HepG2 (cell line): ENCODE data around the gene TMEM176A. TPM values are rescaled to one million over a fixed set of nuclear protein-coding genes. Genes with fewer than 3 reads are reported as not detected.
A peak's percentile ranks its signal among the peaks of the same experiment; 100 is the strongest.

Experiments
- ATAC-seq: fragments of 200-7000 bp; cut with Tn5 transposase; 3 replicates; pipeline ENCODE4 v1.9.1; 2020; ENCODE audit warnings: mild to moderate bottlenecking, moderate library complexity
- BruUV-seq: library from RNA; stranded (reverse); fragments of 400-500 nt; replicated peaks from 2 replicates; lab custom pipeline; 2021; lab: Mats Ljungman, UMichigan
- CTCF ChIA-PET: fragments of 300-600 bp; formaldehyde crosslinking; extraction: SDS; loops from one replicate; lab custom pipeline; 2021; ENCODE audit warnings: low total read pairs, inconsistent platforms, low intra/inter-chr PET ratio; lab: Yijun Ruan, JAX
- POLR2A ChIA-PET: fragments of 350-600 bp; sonication (Branson Sonifier 250); formaldehyde crosslinking; loops from one replicate; lab custom pipeline; 2020; ENCODE audit warnings: antibody characterized with exemption, inconsistent platforms; lab: Yijun Ruan, JAX
- DNase-seq: peaks from one replicate; pipeline ENCODE4 v3.0.0-alpha.2; 2015; ENCODE audit warnings: low spot score
- FAIRE-seq: peaks from 3 replicates; lab custom pipeline; 2011; peaks lifted over from hg19 to GRCh38; lab: Jason Lieb, UNC
- H2AFZ ChIP-seq: one replicate; pipeline ENCODE4 v1.6.1; 2011; ENCODE audit warnings: low read length, inconsistent platforms
- H3K27ac ChIP-seq: fragments of 300-600 bp; 3 replicates; pipeline ENCODE4 v1.8.0; 2011; ENCODE audit warnings: mixed run types, mild to moderate bottlenecking, mixed read lengths, low read length, inconsistent platforms; ENCODE audit not compliant: insufficient read depth; ENCODE audit errors: extremely low read length
- H3K27me3 ChIP-seq, 2 experiments: fragments of 200-600 bp in 1 of 2; 2 replicates in 1 of 2; 3 replicates in 1 of 2; pipeline versions ENCODE4 v1.6.0 to v1.8.0; 2011; ENCODE audit warnings: low read length in 2 of 2, mild to moderate bottlenecking in 2 of 2, moderate library complexity in 2 of 2, inconsistent platforms in 1 of 2; ENCODE audit not compliant: insufficient read depth in 2 of 2, control insufficient read depth in 1 of 2
- H3K36me3 ChIP-seq, 2 experiments: fragments of 200-600 bp in 1 of 2; replicated peaks in 1 of 2; 2 replicates in 1 of 2; 3 replicates in 1 of 2; pipeline versions ENCODE4 v1.5.1 to v1.8.0; 2011; ENCODE audit warnings: low read length in 2 of 2, inconsistent platforms in 1 of 2; ENCODE audit not compliant: insufficient read depth in 2 of 2, control insufficient read depth in 1 of 2
- H3K4me1 ChIP-seq: 2 replicates; pipeline ENCODE4 v1.5.1; 2012; ENCODE audit warnings: low read length, inconsistent platforms; ENCODE audit not compliant: insufficient read depth
- H3K4me2 ChIP-seq: 2 replicates; pipeline ENCODE4 v1.6.0; 2011; ENCODE audit warnings: low read depth, low read length, inconsistent platforms
- H3K4me3 ChIP-seq, 3 experiments: fragments of 200-600 bp in 1 of 3; sonication (generic), shearing (Covaris generic) in 1 of 3; replicated peaks in 1 of 3; 2 replicates each; pipeline ENCODE4 v1.5.1; 2011 to 2016; ENCODE audit warnings: low read length in 3 of 3, inconsistent platforms in 2 of 3, low read depth in 2 of 3, mild to moderate bottlenecking in 2 of 3, control low read depth in 1 of 3, mixed read lengths in 1 of 3; ENCODE audit not compliant: insufficient read depth in 1 of 3
- H3K79me2 ChIP-seq: one replicate; pipeline ENCODE4 v1.6.1; 2011; ENCODE audit warnings: low read length, inconsistent platforms; ENCODE audit not compliant: insufficient read depth
- H3K9ac ChIP-seq: 2 replicates; pipeline ENCODE4 v1.6.0; 2011; ENCODE audit warnings: mild to moderate bottlenecking, low read depth, low read length, inconsistent platforms; ENCODE audit not compliant: insufficient read depth
- H3K9me3 ChIP-seq: 2 replicates; pipeline ENCODE4 v1.5.1; 2012; ENCODE audit warnings: mild to moderate bottlenecking, low read length
- H4K20me1 ChIP-seq: 2 replicates; pipeline ENCODE4 v1.6.0; 2011; ENCODE audit warnings: inconsistent platforms, mild to moderate bottlenecking, low read length, moderate library complexity; ENCODE audit not compliant: insufficient read depth
- CEBPB ChIP-seq: IDR thresholded peaks from 2 replicates; pipeline ENCODE4 v1.6.1; 2011; ENCODE audit warnings: low read depth, low read length, improper control_type of control experiment, borderline replicate concordance
- CEBPG ChIP-seq: IDR thresholded peaks from 2 replicates; pipeline ENCODE4 v1.6.1; 2016
- ETS1 ChIP-seq: sonication (generic); formaldehyde crosslinking; IDR thresholded peaks from 2 replicates; pipeline ENCODE4 v1.4.0; 2020; ENCODE audit warnings: missing genetic modification reagents
- FOXC1 ChIP-seq: sonication (generic); formaldehyde crosslinking; IDR thresholded peaks from 2 replicates; pipeline ENCODE4 v1.8.0; 2022; ENCODE audit warnings: mild to moderate bottlenecking, missing genetic modification reagents, borderline replicate concordance
- HDAC1 ChIP-seq: sonication (generic); formaldehyde crosslinking; IDR thresholded peaks from 2 replicates; pipeline ENCODE4 v1.5.1; 2020; ENCODE audit warnings: mild to moderate bottlenecking, missing genetic modification reagents
- ISL2 ChIP-seq: sonication (generic); formaldehyde crosslinking; IDR thresholded peaks from 2 replicates; pipeline ENCODE4 v1.5.0; 2020; ENCODE audit warnings: missing genetic modification reagents
- STAG1 ChIP-seq: sonication (generic); formaldehyde crosslinking; IDR thresholded peaks from 2 replicates; pipeline ENCODE4 v1.4.0; 2020; ENCODE audit warnings: missing genetic modification reagents
- TBX3 ChIP-seq: fragments of 450-650 bp; IDR thresholded peaks from 2 replicates; pipeline ENCODE4 v1.6.1; 2017; ENCODE audit warnings: antibody characterized with exemption, mild to moderate bottlenecking, inconsistent platforms, borderline replicate concordance
- ZNF260 ChIP-seq: sonication (generic); formaldehyde crosslinking; IDR thresholded peaks from 2 replicates; pipeline ENCODE4 v1.4.0; 2020; ENCODE audit warnings: missing genetic modification reagents, low read depth, mild to moderate bottlenecking, borderline replicate concordance
- ZNF629 ChIP-seq: sonication (generic); formaldehyde crosslinking; conservative IDR thresholded peaks from 2 replicates; pipeline ENCODE4 v1.5.0; 2020; ENCODE audit warnings: missing genetic modification reagents
- WGBS: methylation state at CpG from one replicate; pipeline ENCODE4 v1.1.6; 2017; ENCODE audit warnings: low lambda C conversion rate; 5-methylcytosine and 5-hydroxymethylcytosine counted together
- in situ Hi-C: cut with HindIII; loops from 2 replicates; pipeline ENCODE4 v1.10.0; 2017; ENCODE audit warnings: low pct_unique_long_range_greater_than_20kb; ENCODE audit not compliant: extremely low pct_ligation_motif_present
- intact Hi-C: fragments of 100-400 bp; cut with micrococcal nuclease; formaldehyde crosslinking; loops from one replicate; pipeline ENCODE4 v1.10.0; 2022; ENCODE audit not compliant: unreplicated experiment
- polyA plus RNA-seq, 8 experiments: library from polyadenylated mRNA; depleted of rRNA in 3 of 8; stranded (reverse) in 7 of 8; unstranded in 1 of 8; fragments of >200 nt; fragmentation: Illumina TruSeq in 4 of 8; extraction: Trizol in 4 of 8; gene quantifications; 2 replicates each; pipeline versions ENCODE4 v1.2.1 to v1.2.3, GENCODE V29; 2011 to 2016; ENCODE audit warnings: low read depth in 4 of 8, missing spikeins in 1 of 8, mixed read lengths in 1 of 8; ENCODE audit not compliant: insufficient read depth in 1 of 8
- total RNA-seq, 5 experiments: library from RNA; depleted of rRNA; stranded (reverse); fragments of >200 nt; fragmentation: Illumina TruSeq; extraction: Trizol; gene quantifications; 2 replicates each; pipeline ENCODE4 v1.2.3, GENCODE V29; 2016; ENCODE audit warnings: low read depth in 1 of 5
- TF ChIP-seq, protein P1 (sequence below): sonication (generic); formaldehyde crosslinking; IDR thresholded peaks from 2 replicates; pipeline ENCODE4 v1.5.0; 2020; ENCODE audit warnings: mild to moderate bottlenecking, missing genetic modification reagents, moderate library complexity

The TMEM176A gene
- total and polyA plus RNA-seq, 2 of the 13 experiments (the other 11 are each of a cell fraction or from before 2014, with no cell fraction given) = not detected

DNA sequence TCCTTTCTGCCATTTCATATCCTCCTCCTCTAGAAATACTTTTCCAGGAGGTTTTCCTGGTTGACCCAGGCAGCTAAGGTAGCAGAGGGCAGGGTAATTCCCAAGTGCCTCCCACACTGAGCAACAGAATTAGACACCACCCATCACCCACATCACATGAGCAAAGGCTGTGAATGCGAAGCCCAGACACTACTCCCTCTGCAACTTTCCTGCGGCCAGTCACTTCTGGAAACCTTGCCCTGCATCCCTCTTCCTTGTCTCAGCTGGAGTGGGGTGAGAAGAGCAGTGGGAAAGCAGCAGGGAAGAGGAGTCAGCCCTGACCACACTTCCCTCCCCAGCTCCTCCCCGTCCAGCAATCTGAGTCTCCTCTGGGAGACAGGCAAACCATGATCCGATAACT, 15.6 kb upstream of the TMEM176A start:
- FAIRE-seq = no peak
- Histone ChIP-seq H3K27me3 (peaks cover 0 to 24% of the 10 kb centered on the region in 2 experiments; a peak in 3 of 5 replicates), H3K4me3 (no peak overlapping the region)

GRCh38 chr7:150787321-150788281, 13.0 kb upstream of the TMEM176A start:
- Histone ChIP-seq H3K4me3 (no peak overlapping the region), H3K4me2 (no peak overlapping the region), H2AFZ (no peak overlapping the region), H3K27me3 (peaks cover 0 to 42% of the 10 kb centered on the region in 2 experiments; a peak in 3 of 5 replicates), H3K36me3 (no peaks in the 10 kb centered on the region), H3K79me2 (no peaks in the 10 kb centered on the region), H3K27ac (no peak overlapping the region), H4K20me1 (no peaks in the 10 kb centered on the region), H3K4me1 (peaks cover 18% of the 10 kb centered on the region), H3K9ac (no peak overlapping the region), H3K9me3 (no peaks in the 10 kb centered on the region)
- CTCF ChIA-PET = no interaction called here
- TF ChIP-seq HDAC1 (CRISPR knock-in tag) (no peak), CEBPG (CRISPR knock-in tag) (no peak), ZNF629 (CRISPR knock-in tag) (no peak), FOXC1 (CRISPR knock-in tag) (no peak), ETS1 (CRISPR knock-in tag) (no peak), STAG1 (CRISPR knock-in tag) (peak; percentile 51)
- TF ChIP-seq, protein P1, sequence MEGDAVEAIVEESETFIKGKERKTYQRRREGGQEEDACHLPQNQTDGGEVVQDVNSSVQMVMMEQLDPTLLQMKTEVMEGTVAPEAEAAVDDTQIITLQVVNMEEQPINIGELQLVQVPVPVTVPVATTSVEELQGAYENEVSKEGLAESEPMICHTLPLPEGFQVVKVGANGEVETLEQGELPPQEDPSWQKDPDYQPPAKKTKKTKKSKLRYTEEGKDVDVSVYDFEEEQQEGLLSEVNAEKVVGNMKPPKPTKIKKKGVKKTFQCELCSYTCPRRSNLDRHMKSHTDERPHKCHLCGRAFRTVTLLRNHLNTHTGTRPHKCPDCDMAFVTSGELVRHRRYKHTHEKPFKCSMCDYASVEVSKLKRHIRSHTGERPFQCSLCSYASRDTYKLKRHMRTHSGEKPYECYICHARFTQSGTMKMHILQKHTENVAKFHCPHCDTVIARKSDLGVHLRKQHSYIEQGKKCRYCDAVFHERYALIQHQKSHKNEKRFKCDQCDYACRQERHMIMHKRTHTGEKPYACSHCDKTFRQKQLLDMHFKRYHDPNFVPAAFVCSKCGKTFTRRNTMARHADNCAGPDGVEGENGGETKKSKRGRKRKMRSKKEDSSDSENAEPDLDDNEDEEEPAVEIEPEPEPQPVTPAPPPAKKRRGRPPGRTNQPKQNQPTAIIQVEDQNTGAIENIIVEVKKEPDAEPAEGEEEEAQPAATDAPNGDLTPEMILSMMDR (CRISPR knock-in tag) = peak; percentile 51
- FAIRE-seq (no peak), ATAC-seq (peak; percentile 55; the same call in 2 of the 3 replicates), DNase-seq (no peak)
- no TSS peak for BruUV-seq
- POLR2A ChIA-PET = no interaction called here
- in situ Hi-C loops (no loop called here), intact Hi-C loops (no loop called here)
- 27% methylated on average over 10 of the region's 10 CpGs for WGBS

More for the DNA sequence above, 15.6 kb upstream of the TMEM176A start:
- Histone ChIP-seq H3K9me3 (no peaks in the 10 kb centered on the region), H2AFZ (no peak overlapping the region), H3K79me2 (no peaks in the 10 kb centered on the region), H3K9ac (no peak overlapping the region), H3K36me3 (no peaks in the 10 kb centered on the region), H3K4me1 (peaks cover 18% of the 10 kb centered on the region), H4K20me1 (no peaks in the 10 kb centered on the region), H3K4me2 (no peak overlapping the region), H3K27ac (no peak overlapping the region)
- no TSS peak for BruUV-seq
- intact Hi-C loops (loop anchor here (2.0 to 5.0 kb wide), 2 partner anchors 77 to 444 kb away; partner anchors contain the start of gene RARRES2), in situ Hi-C loops (no loop called here)
- no peak for DNase-seq
- 76% methylated on average over 4 of the region's 4 CpGs for WGBS
- POLR2A ChIA-PET = no interaction called here
- no peak for ATAC-seq
- CTCF ChIA-PET = no interaction called here
- TF ChIP-seq ZNF260 (CRISPR knock-in tag) (no peak), TBX3 (no peak), CEBPB (no peak), ISL2 (CRISPR knock-in tag) (no peak)
